Stimulated activated CD8-positive, alpha-beta memory T cell treated with anti-CD3 and anti-CD28 coated beads, Interleukin-15, amount 100 ng/mL, for 4 hours (primary cell): ENCODE measurements around the gene RTBDN.

ENCODE experiments used
- DNase-seq, 2 donors: peaks; one replicate each; pipeline ENCODE4 v3.0.0-alpha.2; 2020; ENCODE audit warnings: low read depth in 2 of 2

The RTBDN gene

GRCh38 chr19:12834566-12834943, at the start of gene RTBDN:
TSS of gene RTBDN (minus strand) at chr19:12834579. CDS start at chr19:12829979, 4,600 bp downstream.
- DNase-seq, result no peak

- DNase-seq, result no peak
Observed at GRCh38 chr19:12882589-12882988, 48.2 kb upstream of the RTBDN start.

- DNase-seq, result peak; percentile 71 to 78
Observed at GRCh38 chr19:12881172-12881808, 46.9 kb upstream of the RTBDN start, which contains the start of gene DNASE2. TSS of gene DNASE2 (minus strand) at chr19:12881449. CDS start at chr19:12881375, 74 bp downstream.

GRCh38 chr19:12880551-12881171, 46.3 kb upstream of the RTBDN start:
- no peak for DNase-seq

- no peak for DNase-seq
Observed at GRCh38 chr19:12875086-12875485, 40.7 kb upstream of the RTBDN start.

- no peak for DNase-seq
Observed at GRCh38 chr19:12873891-12874745, 39.7 kb upstream of the RTBDN start.

GRCh38 chr19:12872941-12873890, 38.8 kb upstream of the RTBDN start:
- no peak for DNase-seq

- no peak for DNase-seq
Observed at GRCh38 chr19:12872255-12872654, 37.9 kb upstream of the RTBDN start.

GRCh38 chr19:12871681-12872080, 37.3 kb upstream of the RTBDN start:
- no peak for DNase-seq

- no peak for DNase-seq
Observed at GRCh38 chr19:12868540-12869112, 34.2 kb upstream of the RTBDN start.

- peak in 1 of 2 donors; percentile 39 for DNase-seq
Observed at GRCh38 chr19:12867120-12868099, 33.0 kb upstream of the RTBDN start.

GRCh38 chr19:12866416-12867119, 32.2 kb upstream of the RTBDN start:
- no peak for DNase-seq

- DNase-seq, result no peak
Observed at GRCh38 chr19:12865746-12866415, 31.5 kb upstream of the RTBDN start.

- no peak for DNase-seq
Observed at GRCh38 chr19:12864721-12865715, 30.6 kb upstream of the RTBDN start.

GRCh38 chr19:12864143-12864542, 29.8 kb upstream of the RTBDN start:
- no peak for DNase-seq

- no peak for DNase-seq
Observed at GRCh38 chr19:12859546-12859945, 25.2 kb upstream of the RTBDN start.
